ENCODE results near the gene NPAS2. TPM values are rescaled to one million over a fixed set of nuclear protein-coding genes. Genes with fewer than 3 reads are reported as not detected.

Gene NPAS2
- total RNA-seq, 2 donors from 2014 or later, result 29.2 to 50.8 TPM

- Histone ChIP-seq H3K36me3 (peaks cover 10% of the 10 kb centered on the region), H3K4me3 (no peak overlapping the region), H3K27me3 (replicated peaks; ENCODE audit: insufficient read depth) (no peaks in the 10 kb centered on the region), H3K27ac (no peak overlapping the region), H3K9me3 (no peaks in the 10 kb centered on the region), H3K4me1 (ENCODE audit: control insufficient read depth in 1 of 2, low read depth in 2 of 2) (peaks cover 4 to 9% of the 10 kb centered on the region in 2 donors)
- TF ChIP-seq, protein P1, sequence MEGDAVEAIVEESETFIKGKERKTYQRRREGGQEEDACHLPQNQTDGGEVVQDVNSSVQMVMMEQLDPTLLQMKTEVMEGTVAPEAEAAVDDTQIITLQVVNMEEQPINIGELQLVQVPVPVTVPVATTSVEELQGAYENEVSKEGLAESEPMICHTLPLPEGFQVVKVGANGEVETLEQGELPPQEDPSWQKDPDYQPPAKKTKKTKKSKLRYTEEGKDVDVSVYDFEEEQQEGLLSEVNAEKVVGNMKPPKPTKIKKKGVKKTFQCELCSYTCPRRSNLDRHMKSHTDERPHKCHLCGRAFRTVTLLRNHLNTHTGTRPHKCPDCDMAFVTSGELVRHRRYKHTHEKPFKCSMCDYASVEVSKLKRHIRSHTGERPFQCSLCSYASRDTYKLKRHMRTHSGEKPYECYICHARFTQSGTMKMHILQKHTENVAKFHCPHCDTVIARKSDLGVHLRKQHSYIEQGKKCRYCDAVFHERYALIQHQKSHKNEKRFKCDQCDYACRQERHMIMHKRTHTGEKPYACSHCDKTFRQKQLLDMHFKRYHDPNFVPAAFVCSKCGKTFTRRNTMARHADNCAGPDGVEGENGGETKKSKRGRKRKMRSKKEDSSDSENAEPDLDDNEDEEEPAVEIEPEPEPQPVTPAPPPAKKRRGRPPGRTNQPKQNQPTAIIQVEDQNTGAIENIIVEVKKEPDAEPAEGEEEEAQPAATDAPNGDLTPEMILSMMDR (IDR thresholded peaks at IDR 0.05), result no peak
- ATAC-seq (ENCODE audit: insufficient number of reproducible peaks, low FRiP score, low read depth) (no peak), DNase-seq (ENCODE audit: low spot score) (no peak)
Observed at GRCh38 chr2:100988630-100989417, 168.9 kb downstream of the NPAS2 start.

DNA sequence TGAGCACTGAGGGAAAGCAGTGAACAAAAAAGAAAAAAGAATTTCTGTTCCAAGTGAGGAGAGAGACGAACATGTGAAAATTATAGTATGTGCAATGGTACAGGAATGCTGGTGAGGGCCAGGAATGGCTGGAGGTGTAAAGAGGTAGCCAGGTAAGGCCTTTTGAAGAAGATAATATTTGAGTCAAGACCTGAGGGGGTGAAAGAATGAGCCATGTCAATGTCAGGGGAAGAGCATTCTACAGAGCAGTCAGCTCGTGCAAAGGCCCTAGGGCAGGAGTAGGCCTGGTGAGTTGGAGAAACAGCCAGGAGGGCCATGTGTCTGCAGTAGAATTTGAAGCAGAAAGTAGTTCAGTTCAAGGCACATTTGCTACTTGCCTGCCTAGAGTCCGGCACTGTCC, 169.7 kb downstream of the NPAS2 start:
- TF ChIP-seq, protein P1 (IDR thresholded peaks at IDR 0.05), result no peak
- Histone ChIP-seq H3K4me1 (ENCODE audit: control insufficient read depth in 1 of 2, low read depth in 2 of 2) (peaks cover 0 to under 1% of the 10 kb centered on the region in 2 donors), H3K27ac (no peak overlapping the region), H3K9me3 (no peaks in the 10 kb centered on the region), H3K4me3 (no peak overlapping the region), H3K36me3 (peaks cover 10% of the 10 kb centered on the region), H3K27me3 (replicated peaks; ENCODE audit: insufficient read depth) (no peaks in the 10 kb centered on the region)
- no peak for DNase-seq (ENCODE audit: low spot score)
- no peak for ATAC-seq (ENCODE audit: insufficient number of reproducible peaks, low FRiP score, low read depth)

DNA sequence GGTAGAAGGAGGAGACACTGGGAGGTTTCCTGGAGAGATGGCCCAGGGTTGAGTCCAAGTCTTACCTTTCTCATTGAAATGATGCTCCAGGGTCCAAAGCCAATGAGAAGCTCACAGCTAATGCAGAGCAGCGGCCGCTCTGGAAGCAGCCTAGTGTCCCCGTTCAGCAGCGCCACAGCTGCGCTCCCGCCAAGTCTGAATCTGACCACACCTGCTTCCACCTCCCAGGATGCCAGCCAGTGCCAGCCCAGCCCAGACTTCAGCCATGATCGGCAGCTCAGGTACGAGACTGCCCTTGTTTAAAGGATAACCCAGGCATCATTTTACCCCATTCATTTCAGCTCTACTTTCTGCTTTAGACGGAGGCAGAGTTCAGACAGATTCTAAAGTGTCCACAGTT, 170.2 kb downstream of the NPAS2 start:
- TF ChIP-seq, protein P1 (IDR thresholded peaks at IDR 0.05), result no peak
- Histone ChIP-seq H3K27ac (no peak overlapping the region), H3K4me3 (no peak overlapping the region), H3K27me3 (replicated peaks; ENCODE audit: insufficient read depth) (no peaks in the 10 kb centered on the region), H3K4me1 (ENCODE audit: control insufficient read depth in 1 of 2, low read depth in 2 of 2) (no peaks in the 10 kb centered on the region), H3K36me3 (peaks cover 9% of the 10 kb centered on the region), H3K9me3 (no peaks in the 10 kb centered on the region)
- ATAC-seq (ENCODE audit: insufficient number of reproducible peaks, low FRiP score, low read depth) (no peak), DNase-seq (ENCODE audit: low spot score) (no peak)

DNA sequence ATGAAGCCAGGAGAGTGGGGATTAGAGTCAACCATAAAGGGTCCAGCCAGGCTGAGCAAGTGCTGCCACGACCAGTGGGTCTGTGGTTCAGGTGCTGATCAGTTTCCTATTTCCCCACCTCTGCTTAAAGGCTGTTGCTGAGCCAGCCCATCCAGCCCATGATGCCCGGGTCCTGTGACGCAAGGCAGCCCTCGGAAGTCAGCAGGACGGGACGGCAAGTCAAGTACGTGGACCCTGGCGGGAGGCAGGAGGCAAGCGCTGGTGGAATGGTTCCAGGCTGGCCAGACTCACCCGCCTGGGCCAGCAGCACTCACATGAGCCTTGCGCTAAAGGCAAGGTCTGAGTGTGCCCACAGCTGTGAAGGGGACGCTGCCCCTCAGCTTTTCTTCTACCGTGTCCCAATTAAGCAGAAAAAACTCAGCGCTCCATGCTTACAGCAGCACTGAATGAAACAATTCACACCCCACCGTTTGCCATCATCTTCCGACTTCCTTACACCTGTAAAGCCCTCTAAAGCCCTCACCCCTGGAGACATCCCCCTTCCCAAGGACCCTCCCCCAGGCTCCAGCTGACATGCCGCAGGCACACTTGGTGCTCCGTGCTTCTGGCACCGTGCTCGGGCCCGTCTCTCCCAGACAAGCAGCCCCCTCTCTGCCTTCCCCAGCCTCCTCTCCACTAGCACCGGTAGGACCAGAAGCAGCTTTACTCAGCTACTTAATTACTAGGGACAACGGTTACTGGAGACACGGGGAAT, 170.9 kb downstream of the NPAS2 start:
- TF ChIP-seq, protein P1 (IDR thresholded peaks at IDR 0.05), result no peak
- Histone ChIP-seq H3K9me3 (no peaks in the 10 kb centered on the region), H3K36me3 (peaks cover 13% of the 10 kb centered on the region), H3K27ac (no peak overlapping the region), H3K27me3 (replicated peaks; ENCODE audit: insufficient read depth) (no peaks in the 10 kb centered on the region), H3K4me3 (no peak overlapping the region), H3K4me1 (ENCODE audit: control insufficient read depth in 1 of 2, low read depth in 2 of 2) (no peaks in the 10 kb centered on the region)
- ATAC-seq (ENCODE audit: insufficient number of reproducible peaks, low FRiP score, low read depth) (no peak), DNase-seq (ENCODE audit: low spot score) (no peak)

DNA sequence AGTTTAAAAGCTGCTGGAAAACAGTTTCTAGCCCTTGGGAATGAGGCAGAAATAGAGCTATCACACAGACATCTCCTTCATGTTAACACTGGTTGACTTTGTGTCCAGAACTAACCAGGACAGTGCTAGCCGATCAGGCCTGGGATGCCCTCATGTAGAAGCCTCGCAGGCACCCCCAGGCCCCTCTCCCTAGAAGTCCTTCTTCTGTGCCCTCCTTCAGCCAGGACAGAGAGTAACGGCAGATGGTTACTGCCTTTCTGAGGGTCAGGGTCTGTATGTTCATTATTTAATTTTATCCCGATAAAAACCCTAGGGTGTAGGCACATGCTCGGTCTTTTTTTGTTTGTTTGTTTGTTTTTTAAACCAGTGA, 171.4 kb downstream of the NPAS2 start:
- ATAC-seq (ENCODE audit: insufficient number of reproducible peaks, low FRiP score, low read depth) (no peak), DNase-seq (ENCODE audit: low spot score) (no peak)
- Histone ChIP-seq H3K27me3 (replicated peaks; ENCODE audit: insufficient read depth) (no peaks in the 10 kb centered on the region), H3K9me3 (no peaks in the 10 kb centered on the region), H3K27ac (no peak overlapping the region), H3K4me3 (no peak overlapping the region), H3K36me3 (peaks cover 13% of the 10 kb centered on the region), H3K4me1 (ENCODE audit: control insufficient read depth in 1 of 2, low read depth in 2 of 2) (no peaks in the 10 kb centered on the region)
- TF ChIP-seq, protein P1 (IDR thresholded peaks at IDR 0.05), result no peak
